GM21360 (cell line): ENCODE results near the gene SEPTIN10.
"Not testable (repeated sequence)": the region's sequence is repeated elsewhere in the genome, so short reads cannot be mapped to it uniquely, and the experiment has no call there.

Experiments used
- ATAC-seq: cut with Tn5 transposase; IDR thresholded peaks from one replicate; pipeline ENCODE4 v1.9.1; 2021; ENCODE audit warnings: mild to moderate bottlenecking, moderate library complexity; ENCODE audit not compliant: unreplicated experiment

Gene SEPTIN10

GRCh38 chr2:109554758-109555157 is 59.0 kb downstream of the SEPTIN10 start:
- no peak for ATAC-seq

GRCh38 chr2:109549016-109549590 is 64.7 kb downstream of the SEPTIN10 start:
- ATAC-seq = no peak

- no peak for ATAC-seq
These were observed 66.5 kb downstream of the SEPTIN10 start for GRCh38 chr2:109547280-109547679.

DNA sequence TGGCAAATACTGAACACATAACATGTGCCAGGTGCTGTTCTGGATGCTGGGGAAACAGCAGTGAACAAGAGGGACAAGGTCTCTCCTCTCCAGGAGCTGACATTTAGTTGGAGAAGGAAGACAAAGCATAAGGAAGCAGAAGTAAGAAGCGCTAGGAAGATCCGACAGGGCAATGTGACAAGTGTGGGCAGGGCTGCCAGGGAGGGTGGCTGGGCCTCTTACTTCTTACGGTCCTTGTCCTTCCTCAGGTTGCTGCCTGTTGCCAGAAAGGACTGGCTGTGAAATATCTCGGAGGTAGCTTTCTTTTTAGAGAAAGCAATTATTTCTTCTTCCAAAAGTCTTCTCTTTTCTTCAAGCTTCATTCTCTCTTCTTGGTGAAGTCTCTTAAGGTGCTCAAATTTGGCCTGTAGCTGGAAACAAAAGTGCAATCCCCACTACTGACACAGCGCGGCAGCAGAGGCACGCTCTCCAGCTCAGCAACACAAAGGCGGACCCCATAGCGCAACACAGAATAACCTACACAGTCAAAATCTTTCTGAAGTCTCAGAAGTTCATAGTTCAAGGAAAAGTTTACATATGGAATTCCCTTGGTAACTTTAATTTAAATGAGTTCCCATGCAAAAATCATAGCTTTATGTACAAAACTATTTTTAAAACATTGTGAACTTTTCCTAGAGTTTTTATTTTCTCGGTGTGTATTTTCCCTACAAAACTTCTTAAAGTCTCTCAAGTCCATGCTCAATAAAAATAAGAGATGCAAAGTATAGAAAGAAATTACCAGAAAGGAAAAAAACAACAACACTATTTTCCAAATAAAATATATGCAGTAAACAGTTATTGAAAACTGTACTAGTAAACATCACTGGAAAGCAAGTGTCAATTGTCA is 67.7 kb downstream of the SEPTIN10 start:
- ATAC-seq = peak; percentile 62

DNA sequence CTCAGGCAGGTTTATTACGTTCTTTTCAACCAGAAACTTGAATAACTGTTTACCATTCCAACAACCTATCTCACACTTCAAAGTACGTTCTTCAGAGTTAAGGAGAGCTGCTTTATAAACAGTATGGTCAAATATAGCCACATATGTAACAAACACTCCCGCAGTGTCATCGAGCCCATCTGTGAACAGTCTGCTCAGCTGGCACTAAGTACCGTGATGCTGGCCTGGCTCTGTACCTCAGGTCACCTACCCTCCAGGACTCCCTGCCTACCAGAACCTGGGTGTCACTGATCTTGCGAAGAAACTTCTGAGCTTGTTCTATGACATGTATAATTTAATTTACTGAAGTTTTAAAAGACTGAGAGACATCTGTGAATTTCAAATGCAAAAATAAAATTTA is 71.4 kb downstream of the SEPTIN10 start:
- ATAC-seq = no peak

- ATAC-seq = no peak
These were observed 75.2 kb downstream of the SEPTIN10 start for GRCh38 chr2:109538546-109538945.

GRCh38 chr2:109537565-109538222 is 76.1 kb downstream of the SEPTIN10 start:
- no peak for ATAC-seq

DNA sequence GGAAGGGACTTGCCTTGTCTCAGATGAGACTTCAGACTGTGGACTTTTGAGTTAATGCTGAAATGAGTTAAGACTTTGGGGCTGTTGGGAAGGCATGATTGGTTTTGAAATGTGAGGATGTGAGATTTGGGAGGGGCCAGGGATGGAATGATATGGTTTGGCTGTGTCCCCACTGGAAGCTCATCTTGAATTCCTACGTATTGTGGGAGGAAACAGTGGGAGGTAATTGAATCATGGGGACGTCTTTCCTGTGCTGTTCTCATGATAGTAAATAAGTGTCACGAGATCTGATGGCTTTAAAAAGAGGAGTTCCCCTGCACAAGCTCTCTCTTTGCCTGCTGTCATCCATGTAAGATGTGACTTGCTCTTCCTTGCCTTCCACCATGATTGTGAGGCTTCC is 77.2 kb downstream of the SEPTIN10 start:
- ATAC-seq = not testable (repeated sequence)

DNA sequence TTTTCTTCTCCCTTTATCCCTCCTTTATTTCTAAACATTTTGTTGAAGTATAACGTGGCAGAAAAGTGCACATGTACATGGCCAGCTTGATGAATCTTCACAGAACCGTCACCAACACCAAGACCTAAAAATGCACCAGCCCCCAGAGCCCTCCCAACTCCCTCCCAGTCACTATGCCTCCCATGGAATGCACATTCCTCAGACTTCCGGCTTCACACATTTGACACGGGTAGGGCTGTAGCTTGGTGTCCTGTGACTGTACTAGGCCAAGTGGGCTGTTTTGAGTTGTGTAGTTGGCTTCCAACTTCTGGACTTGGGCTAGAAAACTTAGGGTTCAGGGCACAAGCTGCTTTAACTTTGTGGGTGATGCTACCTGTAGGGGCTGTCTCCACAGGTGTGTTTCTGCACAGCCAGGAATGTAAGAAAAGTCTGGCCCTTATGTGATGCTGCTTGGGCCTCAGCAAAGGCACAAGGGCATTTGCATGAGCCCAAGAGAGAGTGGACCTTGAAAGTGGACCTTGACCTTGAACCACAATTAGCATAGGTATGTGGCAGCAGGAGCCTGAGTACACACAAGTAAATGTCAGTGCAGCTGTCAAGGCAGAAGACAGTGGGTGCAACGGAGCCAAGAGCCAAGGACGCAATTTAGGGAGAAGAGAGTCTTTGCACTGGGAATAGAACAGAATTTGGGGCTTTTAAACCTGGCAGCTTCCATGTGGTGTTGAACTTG is 78.4 kb downstream of the SEPTIN10 start:
- ATAC-seq = no peak

GRCh38 chr2:109533823-109534222 is 79.9 kb downstream of the SEPTIN10 start:
- ATAC-seq = no peak

- no peak for ATAC-seq
These were observed 81.1 kb downstream of the SEPTIN10 start for GRCh38 chr2:109532728-109533076.

DNA sequence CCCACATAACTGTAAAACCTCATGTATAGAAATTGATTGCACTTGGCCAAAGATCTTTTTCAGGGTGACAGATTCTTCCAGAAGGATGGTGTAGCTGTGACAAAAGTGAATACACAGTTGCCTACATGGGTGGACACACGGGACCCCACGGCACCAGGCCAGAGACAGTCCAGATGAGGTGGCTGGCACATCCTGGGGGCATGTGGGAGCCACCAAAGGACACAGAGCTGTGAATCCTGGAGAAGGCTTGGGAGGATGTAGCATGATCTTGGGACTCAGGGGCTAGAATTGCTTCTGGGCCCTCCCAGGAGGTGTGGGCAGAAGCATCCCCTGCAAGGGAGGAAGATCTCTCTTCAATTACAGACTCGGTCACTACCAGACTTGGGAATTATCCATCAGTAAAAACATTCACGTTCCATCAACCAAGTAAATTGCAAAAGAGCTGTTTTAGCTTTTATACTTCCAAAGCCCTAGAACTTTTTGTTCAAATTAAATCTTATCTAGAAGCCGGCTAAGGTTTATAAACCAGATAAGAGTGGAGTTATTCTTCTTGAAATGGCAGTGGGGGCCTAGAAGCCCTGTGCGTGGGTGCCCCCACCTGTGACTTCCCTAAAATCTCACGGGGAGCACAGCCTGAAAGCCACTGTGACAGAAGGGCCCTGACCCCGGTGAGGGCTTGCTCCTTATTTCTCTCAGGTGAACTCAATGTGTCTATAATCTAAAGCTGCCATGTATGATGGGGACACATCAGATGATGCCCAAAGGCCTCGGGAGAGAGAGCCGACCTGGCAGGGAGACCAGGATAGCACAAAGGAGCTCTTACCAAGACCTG is 81.7 kb downstream of the SEPTIN10 start:
- ATAC-seq = no peak

DNA sequence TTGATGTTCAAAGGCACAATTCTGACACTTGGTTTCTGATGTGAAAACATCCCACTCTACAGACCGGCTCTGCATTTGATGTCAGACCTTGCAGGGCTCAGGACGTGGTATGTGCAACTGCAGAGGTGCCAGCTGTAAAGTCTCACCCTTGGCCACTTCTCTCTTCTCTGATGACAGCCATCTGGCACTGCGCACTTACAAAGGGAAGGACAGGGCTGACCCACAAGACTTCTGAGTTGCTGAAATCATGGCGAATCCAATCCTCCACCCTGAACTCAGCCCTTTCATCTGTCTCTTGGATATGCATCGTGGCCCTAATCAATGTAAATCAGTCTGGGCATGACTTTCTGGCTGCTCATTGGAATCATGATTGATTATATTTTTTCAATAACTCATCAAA is 82.5 kb downstream of the SEPTIN10 start:
- ATAC-seq = no peak

DNA sequence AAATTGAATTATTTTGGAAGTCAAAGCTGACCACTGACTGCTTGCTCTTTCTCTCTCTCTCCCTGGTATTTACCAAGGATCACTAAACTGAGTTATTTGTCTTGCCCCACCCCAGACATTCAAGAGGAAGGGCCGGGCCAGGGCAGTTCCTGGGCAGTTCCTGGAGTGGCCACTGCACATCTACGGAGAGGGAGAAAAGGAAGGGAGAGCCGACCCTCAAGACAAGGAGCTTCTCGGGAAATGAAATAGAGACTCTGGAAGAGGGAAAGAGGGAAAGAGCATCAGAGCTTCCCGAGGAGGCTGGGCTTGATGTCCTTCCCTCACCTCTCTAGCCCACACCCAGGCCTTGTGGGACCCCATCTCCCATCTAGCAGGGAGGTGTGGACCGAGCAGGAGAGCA is 83.1 kb downstream of the SEPTIN10 start:
- no peak for ATAC-seq

DNA sequence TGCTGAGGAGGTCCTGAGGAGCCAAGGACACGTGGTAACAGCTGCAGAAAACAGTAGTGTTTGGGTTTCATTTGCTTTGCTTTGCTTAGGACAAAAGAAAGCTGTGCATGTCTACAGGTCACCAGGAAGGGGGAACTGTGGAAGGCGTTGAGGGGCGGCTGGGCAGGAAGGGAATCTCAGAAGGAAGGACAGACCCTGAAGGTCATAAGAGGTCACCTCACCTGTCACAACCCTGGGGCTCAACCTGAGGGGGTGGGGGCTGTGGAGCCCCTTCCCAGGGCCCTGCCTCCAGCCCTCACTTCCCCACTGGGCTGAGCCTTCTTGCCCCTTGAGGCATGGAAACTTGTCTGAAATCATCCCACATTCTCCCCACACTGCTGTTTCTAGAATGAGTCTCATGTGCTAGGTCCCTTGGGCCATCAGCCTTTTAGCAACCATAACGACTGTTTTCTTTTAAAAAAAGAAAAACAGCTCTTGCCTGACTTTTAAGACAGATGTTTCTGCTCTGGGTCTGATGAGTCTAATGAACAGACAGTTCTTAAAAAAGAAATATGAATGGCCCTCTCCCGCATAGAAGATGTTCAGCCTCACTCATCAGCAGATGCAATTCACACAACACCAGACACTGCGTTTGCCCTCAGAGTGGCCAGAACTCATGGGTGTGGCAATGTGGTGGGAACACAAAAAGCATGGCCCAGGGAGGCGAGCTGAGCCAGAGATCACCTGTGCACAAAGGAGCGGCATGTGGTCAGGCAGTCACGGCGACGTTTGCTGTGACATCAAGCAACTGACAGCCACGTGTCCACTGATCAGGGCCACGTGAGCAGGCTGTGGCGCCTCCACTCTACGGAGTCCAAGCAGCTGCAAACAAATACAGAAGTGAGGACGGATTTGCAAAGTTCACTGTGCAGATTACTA is 84.0 kb downstream of the SEPTIN10 start:
- ATAC-seq = no peak

DNA sequence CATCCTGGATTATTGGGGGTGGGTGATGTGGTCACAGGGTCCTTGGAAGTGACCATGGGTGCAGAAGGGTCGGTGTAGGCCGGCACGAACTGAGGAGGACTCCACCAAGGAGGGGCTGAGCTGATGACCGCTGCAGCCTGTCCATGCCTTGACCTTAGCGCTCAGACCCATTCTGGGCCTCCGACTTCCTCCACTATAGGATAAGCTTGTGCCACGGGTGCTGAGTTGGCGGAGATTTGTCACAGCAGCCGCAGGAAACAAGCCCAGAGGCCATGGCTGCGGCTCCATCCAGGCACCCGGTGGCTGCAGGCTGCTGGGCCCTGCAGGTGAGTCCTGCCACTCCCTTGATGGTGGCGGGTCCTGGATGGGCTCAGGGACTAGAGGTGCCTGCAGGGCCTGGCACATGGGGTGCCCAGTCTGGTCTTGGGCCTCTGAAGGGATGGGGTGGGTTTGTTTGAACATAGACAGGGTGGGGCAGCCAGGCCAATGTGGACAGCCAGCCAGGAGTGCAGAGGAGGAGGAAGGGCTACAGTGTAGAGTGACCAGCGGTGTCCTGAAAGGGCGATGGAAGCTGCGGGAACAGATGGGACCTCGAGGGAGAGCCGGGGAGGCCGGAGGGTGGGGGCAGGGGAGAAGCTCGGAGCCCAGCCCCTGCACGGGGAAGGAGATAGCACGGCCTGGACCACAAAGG is 84.8 kb downstream of the SEPTIN10 start:
- no peak for ATAC-seq

DNA sequence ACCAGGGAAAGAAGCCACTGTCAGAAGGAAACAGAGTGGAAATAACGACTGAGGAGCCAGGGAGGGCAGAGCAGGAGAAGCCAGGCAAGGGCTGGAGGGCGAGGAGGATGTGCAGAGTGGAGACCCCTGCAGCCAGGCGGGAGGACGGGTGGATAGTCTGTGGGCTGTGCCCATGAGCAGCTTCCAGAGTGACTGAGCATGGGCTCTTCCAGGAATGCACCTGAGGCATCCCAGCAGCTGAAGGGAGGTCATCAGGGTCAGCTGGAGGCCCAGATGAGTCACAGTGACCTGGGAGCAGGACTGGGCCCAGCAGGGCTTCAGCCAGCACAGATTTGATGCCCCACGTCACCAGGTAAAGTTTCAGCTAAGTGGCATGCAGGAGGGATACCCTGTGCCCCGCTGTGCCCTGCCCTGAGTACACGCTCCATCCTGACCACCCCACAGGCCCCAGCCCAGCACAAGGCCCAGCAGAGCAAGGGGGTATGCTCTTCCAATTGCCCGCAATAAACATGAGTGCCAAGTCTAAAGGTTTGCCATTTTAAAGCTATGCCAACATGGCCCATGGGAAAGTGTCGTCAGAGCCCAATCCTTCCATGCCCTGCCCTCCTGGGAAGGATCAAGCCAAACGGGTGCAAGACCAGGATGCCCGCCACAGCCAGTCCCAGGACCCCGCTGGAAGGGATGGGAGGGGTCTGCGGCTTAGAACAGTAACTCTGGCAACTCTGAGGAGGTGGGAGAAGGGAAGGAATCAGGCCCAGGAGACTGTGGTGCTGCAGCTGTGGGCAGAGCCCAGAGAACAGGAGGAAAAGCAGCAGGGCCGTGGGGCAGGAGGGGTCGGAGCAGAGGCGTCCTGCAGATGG is 85.7 kb downstream of the SEPTIN10 start:
- no peak for ATAC-seq

DNA sequence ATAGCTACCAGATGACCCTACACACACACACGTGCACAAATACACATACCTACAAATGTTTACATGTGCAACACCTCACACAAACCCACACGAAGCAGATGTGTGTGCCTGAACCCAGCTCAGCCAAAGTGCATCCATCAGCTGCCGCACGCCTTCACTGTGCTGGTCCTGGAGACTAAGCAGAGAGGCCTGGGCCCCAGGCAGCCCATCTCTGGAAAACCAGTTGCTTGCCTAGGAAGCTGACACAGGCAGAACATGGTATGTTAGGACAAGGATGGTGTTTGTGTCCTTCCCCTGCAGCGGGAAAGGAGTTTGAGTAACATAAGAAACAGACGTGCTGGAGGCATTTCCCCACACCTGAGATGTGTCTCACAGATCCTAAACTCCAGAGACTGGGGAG is 86.7 kb downstream of the SEPTIN10 start:
- ATAC-seq = no peak
